Measurements from ENCODE around the gene FUBP3. TPM values are rescaled to one million over a fixed set of nuclear protein-coding genes. Genes with fewer than 3 reads are reported as not detected.

The FUBP3 gene
- total and polyA plus RNA-seq, 2 experiments from 2014 or later = 42.5 to 74.8 TPM

DNA sequence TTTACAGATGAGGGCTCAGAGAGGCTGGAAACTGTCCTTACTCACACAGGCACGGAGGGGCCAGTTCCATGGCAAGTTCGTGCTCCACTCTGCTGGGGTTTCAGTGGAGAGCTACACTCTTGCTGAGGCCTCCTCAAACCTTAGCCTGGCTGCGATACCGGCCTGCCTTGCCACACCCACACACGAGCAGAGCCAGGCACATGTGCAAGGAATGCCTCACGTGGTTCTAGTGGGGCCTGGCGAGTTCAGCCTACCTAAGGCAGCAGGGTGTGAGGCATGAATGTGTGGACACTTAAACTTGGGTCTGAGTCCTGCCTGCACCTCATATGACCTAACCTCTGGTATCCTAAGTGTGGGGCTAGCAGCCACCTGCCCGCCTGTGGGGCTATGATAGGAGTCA is 63.5 kb downstream of the FUBP3 start (continued):
- TF ChIP-seq POLR2AphosphoS5 (IDR thresholded peaks at IDR 0.05; ENCODE audit: low read depth) = no peak
- no peak for TF ChIP-seq REST (IDR thresholded peaks at IDR 0.05; ENCODE audit: unreplicated experiment)
- TF ChIP-seq STAT1 (IDR thresholded peaks at IDR 0.05; ENCODE audit: unreplicated experiment) = no peak
- no peak for TF ChIP-seq ZNF114 (CRISPR knock-in tag; IDR thresholded peaks at IDR 0.05)

DNA sequence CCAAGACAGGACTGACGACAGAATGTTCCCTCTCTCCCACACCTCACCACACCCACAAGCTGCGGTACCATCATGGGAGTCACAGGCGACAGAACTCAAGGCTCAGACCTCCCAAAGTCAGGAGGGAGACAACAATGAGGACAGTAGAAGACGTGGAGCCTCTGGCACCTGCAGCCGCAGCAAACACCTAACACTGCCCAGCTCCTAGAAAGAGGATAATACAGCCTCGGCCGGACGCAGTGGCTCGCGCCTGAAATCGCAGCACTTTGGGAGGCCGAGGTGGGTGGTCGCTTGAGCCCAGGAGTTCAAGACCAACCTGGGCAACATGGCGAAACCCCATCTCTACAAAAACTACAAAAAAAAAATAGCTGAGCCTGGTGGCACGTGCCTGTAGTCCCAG is 71.8 kb downstream of the FUBP3 start:
- no peaks in the 10 kb centered on the region for H3K36me3 Mint-ChIP-seq (ENCODE audit: low read depth)
- no peak overlapping the region for H3K4me2 ChIP-seq
- H3K4me1 Mint-ChIP-seq = no peaks in the 10 kb centered on the region
- no peak overlapping the region for H3K4me3 ChIP-seq
- H3K27ac Mint-ChIP-seq = no peak overlapping the region
- H3K27ac ChIP-seq (ENCODE audit: low read depth) = no peak overlapping the region
- H3K9me3 Mint-ChIP-seq = no peaks in the 10 kb centered on the region
- DNase-seq (ENCODE audit: low spot score) (no peak), ATAC-seq (no peak; the same call in 2 of the 3 replicates)
- no peaks in the 10 kb centered on the region for H4K20me1 ChIP-seq (replicated peaks; ENCODE audit: insufficient read depth)
- no peak overlapping the region for H3K4me3 Mint-ChIP-seq
- H3K9me2 ChIP-seq (ENCODE audit: insufficient read depth) = no peaks in the 10 kb centered on the region
- H2AFZ ChIP-seq = 0 out of 2 replicates have a peak overlapping the region, but pooled peaks have one; percentile 34
- no peaks in the 10 kb centered on the region for H3K4me1 ChIP-seq (ENCODE audit: insufficient read depth)
- peaks cover 28% of the 10 kb centered on the region for H3K27me3 Mint-ChIP-seq (ENCODE audit: insufficient read depth, low read depth, poor library complexity)
- peaks cover 16% of the 10 kb centered on the region for H3K27me3 ChIP-seq (ENCODE audit: insufficient read depth)
- H3F3A ChIP-seq (replicated peaks; ENCODE audit: low read depth) = no peaks in the 10 kb centered on the region
- H3K79me2 ChIP-seq (replicated peaks; ENCODE audit: insufficient read depth) = no peaks in the 10 kb centered on the region
- H3K36me3 ChIP-seq (ENCODE audit: insufficient read depth) = no peaks in the 10 kb centered on the region
- TF ChIP-seq NANOG (IDR thresholded peaks at IDR 0.05; ENCODE audit: borderline replicate concordance) (no peak), EZH2 (IDR thresholded peaks at IDR 0.05; ENCODE audit: low read depth, unreplicated experiment) (no peak), EZH2phosphoT487 (IDR thresholded peaks at IDR 0.05; ENCODE audit: unreplicated experiment) (no peak), ZNF331 (CRISPR knock-in tag; IDR thresholded peaks at IDR 0.05; ENCODE audit: low read depth) (no peak), CREB1 (CRISPR knock-in tag; IDR thresholded peaks at IDR 0.05; ENCODE audit: low read depth) (no peak), ZNF462 (CRISPR knock-in tag; IDR thresholded peaks at IDR 0.05) (no peak), JUNB (IDR thresholded peaks at IDR 0.05; ENCODE audit: unreplicated experiment) (no peak), CTCF (conservative IDR thresholded peaks at IDR 0.05; ENCODE audit: low read depth in 2 of 2) (no peak), STAT1 (IDR thresholded peaks at IDR 0.05; ENCODE audit: unreplicated experiment) (no peak)
- TF ChIP-seq, protein P1, sequence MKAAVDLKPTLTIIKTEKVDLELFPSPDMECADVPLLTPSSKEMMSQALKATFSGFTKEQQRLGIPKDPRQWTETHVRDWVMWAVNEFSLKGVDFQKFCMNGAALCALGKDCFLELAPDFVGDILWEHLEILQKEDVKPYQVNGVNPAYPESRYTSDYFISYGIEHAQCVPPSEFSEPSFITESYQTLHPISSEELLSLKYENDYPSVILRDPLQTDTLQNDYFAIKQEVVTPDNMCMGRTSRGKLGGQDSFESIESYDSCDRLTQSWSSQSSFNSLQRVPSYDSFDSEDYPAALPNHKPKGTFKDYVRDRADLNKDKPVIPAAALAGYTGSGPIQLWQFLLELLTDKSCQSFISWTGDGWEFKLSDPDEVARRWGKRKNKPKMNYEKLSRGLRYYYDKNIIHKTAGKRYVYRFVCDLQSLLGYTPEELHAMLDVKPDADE (IDR thresholded peaks at IDR 0.05) = no peak
